Tibial nerve (tissue), 3 donors: Measurements from ENCODE around the gene RAP1GAP2.

Experiments
- POLR2A ChIP-seq, 2 donors: fragments of 450-650 bp; IDR thresholded peaks; one replicate each; pipeline ENCODE4 v1.6.1; 2017; ENCODE audit warnings: antibody characterized with exemption in 2 of 2, mild to moderate bottlenecking in 2 of 2, moderate library complexity in 2 of 2
- TF ChIP-seq, protein P1 (sequence below), 5 experiments: fragments of 200-600 bp in 3 of 5; fragments of 450-650 bp in 2 of 5; sonication (generic) in 3 of 5; IDR thresholded peaks; one replicate each; pipeline ENCODE4 v1.5.1; 2016 to 2019; ENCODE audit warnings: antibody characterized with exemption in 5 of 5, mild to moderate bottlenecking in 3 of 5, moderate library complexity in 2 of 5

- TF ChIP-seq, protein P1, sequence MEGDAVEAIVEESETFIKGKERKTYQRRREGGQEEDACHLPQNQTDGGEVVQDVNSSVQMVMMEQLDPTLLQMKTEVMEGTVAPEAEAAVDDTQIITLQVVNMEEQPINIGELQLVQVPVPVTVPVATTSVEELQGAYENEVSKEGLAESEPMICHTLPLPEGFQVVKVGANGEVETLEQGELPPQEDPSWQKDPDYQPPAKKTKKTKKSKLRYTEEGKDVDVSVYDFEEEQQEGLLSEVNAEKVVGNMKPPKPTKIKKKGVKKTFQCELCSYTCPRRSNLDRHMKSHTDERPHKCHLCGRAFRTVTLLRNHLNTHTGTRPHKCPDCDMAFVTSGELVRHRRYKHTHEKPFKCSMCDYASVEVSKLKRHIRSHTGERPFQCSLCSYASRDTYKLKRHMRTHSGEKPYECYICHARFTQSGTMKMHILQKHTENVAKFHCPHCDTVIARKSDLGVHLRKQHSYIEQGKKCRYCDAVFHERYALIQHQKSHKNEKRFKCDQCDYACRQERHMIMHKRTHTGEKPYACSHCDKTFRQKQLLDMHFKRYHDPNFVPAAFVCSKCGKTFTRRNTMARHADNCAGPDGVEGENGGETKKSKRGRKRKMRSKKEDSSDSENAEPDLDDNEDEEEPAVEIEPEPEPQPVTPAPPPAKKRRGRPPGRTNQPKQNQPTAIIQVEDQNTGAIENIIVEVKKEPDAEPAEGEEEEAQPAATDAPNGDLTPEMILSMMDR (IDR thresholded peaks at IDR 0.05), result no peak
- no peak for TF ChIP-seq POLR2A (IDR thresholded peaks at IDR 0.05)
Measured at GRCh38 chr17:2803386-2803785, 7.1 kb downstream of the RAP1GAP2 start.
